Measurements from ENCODE around the gene PWP1.

Gene PWP1

GRCh38 chr12:107736914-107737313, 51.3 kb downstream of the PWP1 start:
- DNase-seq, result no peak

- no peak for DNase-seq
Measured at GRCh38 chr12:107748472-107748871, 62.9 kb downstream of the PWP1 start.

GRCh38 chr12:107749083-107749482, 63.5 kb downstream of the PWP1 start:
- DNase-seq, result no peak

- no peak for DNase-seq
Measured at GRCh38 chr12:107759410-107759809, 73.8 kb downstream of the PWP1 start.

- peak; percentile 34 for DNase-seq
Measured at GRCh38 chr12:107760207-107760808, 74.7 kb downstream of the PWP1 start.

GRCh38 chr12:107760809-107761501, 75.4 kb downstream of the PWP1 start, which contains the start of gene PRDM4:
PRDM4 (minus strand) TSS chr12:107761137; CDS start chr12:107760515, 622 bp downstream.
- DNase-seq, result peak; percentile 93

- DNase-seq, result no peak
Measured at GRCh38 chr12:107761502-107761904, 75.9 kb downstream of the PWP1 start.
